GM19025 (cell line): ENCODE data around the gene ZNF648.
"Not testable (repeated sequence)": the region's sequence is repeated elsewhere in the genome, so short reads cannot be mapped to it uniquely, and the experiment has no call there.

Experiments used
- ATAC-seq: cut with Tn5 transposase; IDR thresholded peaks from one replicate; pipeline ENCODE4 v1.9.1; 2021; ENCODE audit warnings: mild to moderate bottlenecking, low read depth, moderate library complexity; ENCODE audit not compliant: unreplicated experiment

Gene ZNF648

GRCh38 chr1:182061594-182061993 lies at the start of gene ZNF648:
TSS of gene ZNF648 (minus strand) at chr1:182061712. CDS start at chr1:182058010, 3,702 bp downstream.
- no peak for ATAC-seq

- ATAC-seq, result no peak
Observed at GRCh38 chr1:182110635-182111034, 49.1 kb upstream of the ZNF648 start.

GRCh38 chr1:182109771-182110170 lies 48.3 kb upstream of the ZNF648 start:
- ATAC-seq, result no peak

- ATAC-seq, result no peak
Observed at GRCh38 chr1:182107209-182107608, 45.7 kb upstream of the ZNF648 start.

- no peak for ATAC-seq
Observed at GRCh38 chr1:182102043-182102416, 40.5 kb upstream of the ZNF648 start.

- ATAC-seq, result no peak
Observed at GRCh38 chr1:182101415-182102042, 40.0 kb upstream of the ZNF648 start.

GRCh38 chr1:182098301-182098700 lies 36.8 kb upstream of the ZNF648 start:
- ATAC-seq, result no peak

- ATAC-seq, result no peak
Observed at GRCh38 chr1:182095946-182096345, 34.4 kb upstream of the ZNF648 start.

- ATAC-seq, result not testable (repeated sequence)
Observed at GRCh38 chr1:182094514-182095005, 33.0 kb upstream of the ZNF648 start.

GRCh38 chr1:182093781-182094180 lies 32.3 kb upstream of the ZNF648 start:
- no peak for ATAC-seq

GRCh38 chr1:182092336-182092735 lies 30.8 kb upstream of the ZNF648 start:
- no peak for ATAC-seq

- no peak for ATAC-seq
Observed at GRCh38 chr1:182091083-182091482, 29.6 kb upstream of the ZNF648 start.

GRCh38 chr1:182087719-182088350 lies 26.3 kb upstream of the ZNF648 start:
- ATAC-seq, result no peak

GRCh38 chr1:182087304-182087703 lies 25.8 kb upstream of the ZNF648 start:
- ATAC-seq, result no peak

- ATAC-seq, result no peak
Observed at GRCh38 chr1:182086620-182087019, 25.1 kb upstream of the ZNF648 start.

GRCh38 chr1:182086136-182086535 lies 24.6 kb upstream of the ZNF648 start:
- ATAC-seq, result no peak

GRCh38 chr1:182085726-182086125 lies 24.2 kb upstream of the ZNF648 start:
- ATAC-seq, result no peak

- ATAC-seq, result peak; percentile 83
Observed at GRCh38 chr1:182084487-182085316, 23.2 kb upstream of the ZNF648 start.

GRCh38 chr1:182083851-182084486 lies 22.5 kb upstream of the ZNF648 start:
- no peak for ATAC-seq

- ATAC-seq, result no peak
Observed at GRCh38 chr1:182080955-182081582, 19.6 kb upstream of the ZNF648 start.
